ENCODE results near the gene GPR153. TPM values are rescaled to one million over a fixed set of nuclear protein-coding genes. Genes with fewer than 3 reads are reported as not detected.
A peak's percentile ranks its signal among the peaks of the same experiment; 100 is the strongest.

GPR153 gene
- total RNA-seq, 1 experiment from 2014 or later, result 98.7 TPM

GRCh38 chr1:6207921-6208320, 53.0 kb downstream of the GPR153 start:
- H3K9ac ChIP-seq (ENCODE audit: low read length), result no peak overlapping the region
- H3K36me3 ChIP-seq (ENCODE audit: low read depth, low read length), result peaks cover 35% of the 10 kb centered on the region
- no peak overlapping the region for H2AFZ ChIP-seq (ENCODE audit: low read length)
- H3K4me1 ChIP-seq (ENCODE audit: insufficient read depth, low read length), result peaks cover 14% of the 10 kb centered on the region; the same call in 1 of the 2 replicates
- no peaks in the 10 kb centered on the region for H3K9me2 ChIP-seq (replicated peaks; ENCODE audit: low read length)
- H3K79me2 ChIP-seq (ENCODE audit: low read length), result peaks cover 34% of the 10 kb centered on the region
- peak overlapping the region; percentile 89 for H3K4me2 ChIP-seq (ENCODE audit: low read length)
- no peaks in the 10 kb centered on the region for H3K9me3 ChIP-seq (ENCODE audit: low read length)
- no peaks in the 10 kb centered on the region for H3K27me3 ChIP-seq (ENCODE audit: low read length)
- ATAC-seq (no peak), DNase-seq (no peak)
- POLR2A ChIA-PET (ENCODE audit: unreplicated experiment), result interaction anchor here (0.7 kb wide), 1 partner anchor 9 kb away, joined by 16 read pairs; no protein-coding TSS in a partner anchor
- H3K4me3 ChIP-seq (ENCODE audit: low read length), result peak overlapping the region; percentile 79; the same call in 1 of the 2 replicates
- H4K20me1 ChIP-seq (ENCODE audit: low read length), result no peaks in the 10 kb centered on the region
- no TSS peak for BruUV-seq (replicated peaks)
- no peak overlapping the region for H3K27ac ChIP-seq (ENCODE audit: low read length)
- CTCF ChIA-PET, result no interaction called here
- intact Hi-C loops (cut with micrococcal nuclease), result loop anchor here (5.0 kb wide), 2 partner anchors 39 to 94 kb away; no protein-coding TSS in a partner anchor
- H3F3A ChIP-seq (ENCODE audit: low read length, unreplicated experiment), result no peaks in the 10 kb centered on the region
- TF ChIP-seq CTCF (conservative IDR thresholded peaks at IDR 0.05; ENCODE audit: low read depth, low read length), result no peak

GRCh38 chr1:6207075-6207885, 53.6 kb downstream of the GPR153 start:
- no peak for ATAC-seq
- Histone ChIP-seq H3K4me1 (ENCODE audit: insufficient read depth, low read length) (peaks cover 14% of the 10 kb centered on the region; the same call in 1 of the 2 replicates), H3K9ac (ENCODE audit: low read length) (peak overlapping the region; percentile 89), H3K9me2 (replicated peaks; ENCODE audit: low read length) (no peaks in the 10 kb centered on the region), H3F3A (ENCODE audit: low read length, unreplicated experiment) (no peaks in the 10 kb centered on the region), H3K4me2 (ENCODE audit: low read length) (peak overlapping the region; percentile 89), H3K9me3 (ENCODE audit: low read length) (no peaks in the 10 kb centered on the region), H3K79me2 (ENCODE audit: low read length) (peaks cover 34% of the 10 kb centered on the region), H2AFZ (ENCODE audit: low read length) (no peak overlapping the region), H3K36me3 (ENCODE audit: low read depth, low read length) (peaks cover 28% of the 10 kb centered on the region), H3K4me3 (ENCODE audit: low read length) (peak overlapping the region; percentile 79), H3K27me3 (ENCODE audit: low read length) (no peaks in the 10 kb centered on the region), H4K20me1 (ENCODE audit: low read length) (no peaks in the 10 kb centered on the region), H3K27ac (ENCODE audit: low read length) (peak overlapping the region; percentile 81; the same call in 1 of the 2 replicates)
- CTCF ChIA-PET, result no interaction called here
- BruUV-seq (replicated peaks), result TSS peak; percentile 57
- POLR2A ChIA-PET (ENCODE audit: unreplicated experiment), result no interaction called here
- no peak for DNase-seq
- intact Hi-C loops (cut with micrococcal nuclease), result loop anchor here (5.0 kb wide), 2 partner anchors 40 to 95 kb away; no protein-coding TSS in a partner anchor
- TF ChIP-seq CTCF (conservative IDR thresholded peaks at IDR 0.05; ENCODE audit: low read depth, low read length), result no peak
- TF ChIP-seq EZH2phosphoT487 (IDR thresholded peaks at IDR 0.05; ENCODE audit: borderline replicate concordance, low read length), result no peak
- TF ChIP-seq EZH2 (IDR thresholded peaks at IDR 0.05; ENCODE audit: low read length, unreplicated experiment), result no peak

GRCh38 chr1:6206520-6206855, 54.4 kb downstream of the GPR153 start:
- H3K4me2 ChIP-seq (ENCODE audit: low read length), result peak overlapping the region; percentile 89
- intact Hi-C loops (cut with micrococcal nuclease), result loop anchor here (5.0 kb wide), 2 partner anchors 41 to 96 kb away; no protein-coding TSS in a partner anchor
- ATAC-seq (peak; percentile 5), DNase-seq (no peak)
- peak overlapping the region; percentile 81 for H3K27ac ChIP-seq (ENCODE audit: low read length)
- no peak for TF ChIP-seq EZH2phosphoT487 (IDR thresholded peaks at IDR 0.05; ENCODE audit: borderline replicate concordance, low read length)
- TF ChIP-seq EZH2 (IDR thresholded peaks at IDR 0.05; ENCODE audit: low read length, unreplicated experiment), result no peak
- TF ChIP-seq CTCF (conservative IDR thresholded peaks at IDR 0.05; ENCODE audit: low read depth, low read length), result no peak
- H3K4me3 ChIP-seq (ENCODE audit: low read length), result peak overlapping the region; percentile 79
- peaks cover 14% of the 10 kb centered on the region; the same call in 1 of the 2 replicates for H3K4me1 ChIP-seq (ENCODE audit: insufficient read depth, low read length)
- H3K36me3 ChIP-seq (ENCODE audit: low read depth, low read length), result peaks cover 22% of the 10 kb centered on the region
- H3K9me3 ChIP-seq (ENCODE audit: low read length), result no peaks in the 10 kb centered on the region
- no peaks in the 10 kb centered on the region for H3K9me2 ChIP-seq (replicated peaks; ENCODE audit: low read length)
- H3K27me3 ChIP-seq (ENCODE audit: low read length), result no peaks in the 10 kb centered on the region
- no peaks in the 10 kb centered on the region for H3F3A ChIP-seq (ENCODE audit: low read length, unreplicated experiment)
- peak overlapping the region; percentile 89 for H3K9ac ChIP-seq (ENCODE audit: low read length)
- BruUV-seq (replicated peaks), result no TSS peak
- H3K79me2 ChIP-seq (ENCODE audit: low read length), result peaks cover 34% of the 10 kb centered on the region
- no peaks in the 10 kb centered on the region for H4K20me1 ChIP-seq (ENCODE audit: low read length)
- POLR2A ChIA-PET (ENCODE audit: unreplicated experiment), result interaction anchor here (0.5 to 1.1 kb wide), 4 partner anchors 14 to 248 kb away, joined by 3 to 7 read pairs (median 3); no protein-coding TSS in a partner anchor
- CTCF ChIA-PET, result interaction anchor here (0.5 to 1.0 kb wide), 3 partner anchors 14 to 38 kb away, joined by 3 to 7 read pairs (median 4); no protein-coding TSS in a partner anchor
- H2AFZ ChIP-seq (ENCODE audit: low read length), result peak overlapping the region; percentile 81
